ENCODE data around the gene UST. TPM values are rescaled to one million over a fixed set of nuclear protein-coding genes. Genes with fewer than 3 reads are reported as not detected.
A peak's percentile ranks its signal among the peaks of the same experiment; 100 is the strongest.

UST gene
- total RNA-seq, 1 donor = 36.1 TPM

GRCh38 chr6:148959008-148959407 lies 212.2 kb downstream of the UST start:
- TF ChIP-seq CTCF (IDR thresholded peaks at IDR 0.05; ENCODE audit: insufficient read depth, low read length) = no peak
- no peak overlapping the region for H3K4me3 ChIP-seq (ENCODE audit: low read depth, low read length)
- DNase-seq (ENCODE audit: low read depth) = peak; percentile 37

GRCh38 chr6:148959501-148959900 lies 212.7 kb downstream of the UST start:
- no peak overlapping the region for H3K4me3 ChIP-seq (ENCODE audit: low read depth, low read length)
- no peak for TF ChIP-seq CTCF (IDR thresholded peaks at IDR 0.05; ENCODE audit: insufficient read depth, low read length)
- DNase-seq (ENCODE audit: low read depth) = no peak

- H3K4me3 ChIP-seq (ENCODE audit: low read depth, low read length) = no peak overlapping the region
- DNase-seq (ENCODE audit: low read depth) = no peak
- no peak for TF ChIP-seq CTCF (IDR thresholded peaks at IDR 0.05; ENCODE audit: insufficient read depth, low read length)
Measured at GRCh38 chr6:148962854-148963515, 216.2 kb downstream of the UST start.

- H3K4me3 ChIP-seq (ENCODE audit: low read depth, low read length) = no peak overlapping the region
- no peak for DNase-seq (ENCODE audit: low read depth)
- no peak for TF ChIP-seq CTCF (IDR thresholded peaks at IDR 0.05; ENCODE audit: insufficient read depth, low read length)
Measured at GRCh38 chr6:148963738-148964137, 216.9 kb downstream of the UST start.

GRCh38 chr6:148964467-148964866 lies 217.6 kb downstream of the UST start:
- no peak for TF ChIP-seq CTCF (IDR thresholded peaks at IDR 0.05; ENCODE audit: insufficient read depth, low read length)

GRCh38 chr6:148965287-148965686 lies 218.5 kb downstream of the UST start:
- DNase-seq (ENCODE audit: low read depth) = peak; percentile 33
- TF ChIP-seq CTCF (IDR thresholded peaks at IDR 0.05; ENCODE audit: insufficient read depth, low read length) = no peak
- no peak overlapping the region for H3K4me3 ChIP-seq (ENCODE audit: low read depth, low read length)

More at GRCh38 chr6:148964467-148964866, 217.6 kb downstream of the UST start:
- no peak overlapping the region for H3K4me3 ChIP-seq (ENCODE audit: low read depth, low read length)
- no peak for DNase-seq (ENCODE audit: low read depth)

GRCh38 chr6:148967011-148967520 lies 220.2 kb downstream of the UST start:
- no peak overlapping the region for H3K4me3 ChIP-seq (ENCODE audit: low read depth, low read length)
- no peak for DNase-seq (ENCODE audit: low read depth)
- no peak for TF ChIP-seq CTCF (IDR thresholded peaks at IDR 0.05; ENCODE audit: insufficient read depth, low read length)

Data from fibroblast of the aortic adventitia (primary cell).